OCI-LY7 (cell line): ENCODE data around the gene SERGEF.

Experiments
- EZH2phosphoT487 ChIP-seq: fragments of 200-600 bp; sonication (generic); IDR thresholded peaks from 2 replicates; pipeline ENCODE4 v1.6.1; 2018; ENCODE audit warnings: low read depth, borderline replicate concordance, mild to moderate bottlenecking, mixed run types, antibody characterized with exemption, low read length, moderate library complexity, mixed read lengths
- TF ChIP-seq, protein P1 (sequence below): fragments of 200-600 bp; sonication (generic); conservative IDR thresholded peaks from 2 replicates; pipeline ENCODE4 v1.5.1; 2014; ENCODE audit warnings: mild to moderate bottlenecking, antibody characterized with exemption, low read length, moderate library complexity, mixed read lengths

DNA sequence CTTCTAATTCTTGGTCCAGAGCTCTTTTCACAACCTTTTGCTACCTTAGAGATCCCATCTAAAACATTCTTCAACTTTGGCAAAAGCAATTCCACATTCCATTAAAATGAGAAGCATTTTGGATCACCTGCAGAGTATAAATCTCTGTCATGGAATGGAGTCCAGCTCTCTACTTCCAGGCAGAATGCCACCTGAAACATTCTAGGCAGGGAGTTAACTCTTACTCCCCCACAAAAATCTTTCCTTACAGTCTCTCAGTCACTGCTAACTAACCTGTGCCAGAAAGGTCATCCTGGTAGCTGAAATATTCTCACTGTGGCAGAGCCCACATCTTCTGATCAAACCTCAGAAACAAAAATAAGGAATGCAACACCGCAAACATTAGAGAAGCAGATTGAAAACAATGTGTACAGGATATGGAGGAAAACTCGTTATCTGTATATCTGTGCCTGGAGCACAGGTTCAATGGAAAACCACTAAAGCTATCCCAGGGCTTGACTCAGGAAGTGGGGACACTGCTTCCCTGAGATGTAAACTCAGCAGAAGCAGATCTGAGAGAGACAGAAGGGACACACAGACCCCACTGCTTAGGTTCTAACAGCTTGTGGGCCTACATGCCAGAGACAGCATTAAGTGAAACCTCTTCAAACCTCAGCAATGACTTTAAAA, 199.3 kb downstream of the SERGEF start:
- TF ChIP-seq, protein P1, sequence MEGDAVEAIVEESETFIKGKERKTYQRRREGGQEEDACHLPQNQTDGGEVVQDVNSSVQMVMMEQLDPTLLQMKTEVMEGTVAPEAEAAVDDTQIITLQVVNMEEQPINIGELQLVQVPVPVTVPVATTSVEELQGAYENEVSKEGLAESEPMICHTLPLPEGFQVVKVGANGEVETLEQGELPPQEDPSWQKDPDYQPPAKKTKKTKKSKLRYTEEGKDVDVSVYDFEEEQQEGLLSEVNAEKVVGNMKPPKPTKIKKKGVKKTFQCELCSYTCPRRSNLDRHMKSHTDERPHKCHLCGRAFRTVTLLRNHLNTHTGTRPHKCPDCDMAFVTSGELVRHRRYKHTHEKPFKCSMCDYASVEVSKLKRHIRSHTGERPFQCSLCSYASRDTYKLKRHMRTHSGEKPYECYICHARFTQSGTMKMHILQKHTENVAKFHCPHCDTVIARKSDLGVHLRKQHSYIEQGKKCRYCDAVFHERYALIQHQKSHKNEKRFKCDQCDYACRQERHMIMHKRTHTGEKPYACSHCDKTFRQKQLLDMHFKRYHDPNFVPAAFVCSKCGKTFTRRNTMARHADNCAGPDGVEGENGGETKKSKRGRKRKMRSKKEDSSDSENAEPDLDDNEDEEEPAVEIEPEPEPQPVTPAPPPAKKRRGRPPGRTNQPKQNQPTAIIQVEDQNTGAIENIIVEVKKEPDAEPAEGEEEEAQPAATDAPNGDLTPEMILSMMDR, result no peak
- no peak for TF ChIP-seq EZH2phosphoT487
